Mucosa of gallbladder (tissue), 1 donor: Measurements from ENCODE around the gene HLA-DOB. TPM values are rescaled to one million over a fixed set of nuclear protein-coding genes. Genes with fewer than 3 reads are reported as not detected.
A peak's percentile ranks its signal among the peaks of the same experiment; 100 is the strongest.
"Not testable (repeated sequence)": the region's sequence is repeated elsewhere in the genome, so short reads cannot be mapped to it uniquely, and the experiment has no call there.

Source experiments
- DNase-seq: peaks from one replicate; pipeline ENCODE4 v3.0.0-alpha.2; 2020; ENCODE audit warnings: low spot score
- total RNA-seq: library from RNA; stranded (reverse); gene quantifications from one replicate; pipeline ENCODE4 v1.2.1, GENCODE V29; 2021
- donor health status: DM: no; HTN: no; CAD: no.

Gene HLA-DOB
- total RNA-seq, 1 donor from 2014 or later, result 0.69 TPM

DNA sequence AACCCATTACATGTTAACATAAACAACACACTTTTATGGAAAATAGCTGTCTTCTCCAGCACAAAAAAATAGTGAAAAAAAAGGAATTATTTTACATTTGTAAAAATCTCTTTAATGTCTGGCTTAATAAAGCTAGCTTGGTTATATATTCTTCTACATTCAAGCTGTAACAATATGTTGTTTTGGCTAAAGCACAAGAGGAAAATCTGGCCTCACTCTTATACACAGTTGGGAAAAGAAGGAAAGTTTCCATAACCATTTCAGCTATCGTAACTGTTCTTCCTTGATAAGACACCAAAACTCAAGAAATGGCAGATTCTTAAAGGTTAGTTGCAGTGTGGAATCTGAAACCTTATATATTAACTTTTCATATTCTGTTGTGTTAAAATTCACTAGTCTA is 7.6 kb downstream of the HLA-DOB start:
- no peak for DNase-seq

GRCh38 chr6:32807020-32807580 is 9.7 kb downstream of the HLA-DOB start:
- DNase-seq, result no peak

DNA sequence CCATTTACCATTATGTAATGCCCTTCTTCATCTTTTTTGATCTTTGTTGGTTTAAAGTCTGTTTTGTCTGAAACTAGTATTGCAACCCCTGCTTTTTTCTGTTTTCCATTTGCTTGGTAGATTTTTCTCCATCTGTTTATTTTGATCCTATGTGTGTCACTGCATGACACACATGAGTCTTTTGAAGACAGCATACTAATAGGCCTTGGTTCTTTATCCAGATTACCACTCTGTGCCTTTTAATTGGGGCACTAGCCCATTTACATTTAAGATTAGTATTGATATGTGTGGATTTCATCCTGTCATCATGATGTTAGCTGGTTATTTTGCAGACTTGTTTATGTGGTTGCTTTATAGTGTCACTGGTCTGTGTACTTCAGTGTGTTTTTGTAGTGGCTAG is 11.4 kb downstream of the HLA-DOB start:
- DNase-seq, result not testable (repeated sequence)

GRCh38 chr6:32803416-32803815 is 13.4 kb downstream of the HLA-DOB start:
- DNase-seq, result no peak

- DNase-seq, result no peak
Observed at GRCh38 chr6:32799740-32800139, 17.1 kb downstream of the HLA-DOB start.

- DNase-seq, result no peak
Observed at GRCh38 chr6:32799168-32799567, 17.6 kb downstream of the HLA-DOB start.

- peak; percentile 78 for DNase-seq
Observed at GRCh38 chr6:32796848-32797776, 19.7 kb downstream of the HLA-DOB start.

- no peak for DNase-seq
Observed at GRCh38 chr6:32794510-32794909, 22.3 kb downstream of the HLA-DOB start.

DNA sequence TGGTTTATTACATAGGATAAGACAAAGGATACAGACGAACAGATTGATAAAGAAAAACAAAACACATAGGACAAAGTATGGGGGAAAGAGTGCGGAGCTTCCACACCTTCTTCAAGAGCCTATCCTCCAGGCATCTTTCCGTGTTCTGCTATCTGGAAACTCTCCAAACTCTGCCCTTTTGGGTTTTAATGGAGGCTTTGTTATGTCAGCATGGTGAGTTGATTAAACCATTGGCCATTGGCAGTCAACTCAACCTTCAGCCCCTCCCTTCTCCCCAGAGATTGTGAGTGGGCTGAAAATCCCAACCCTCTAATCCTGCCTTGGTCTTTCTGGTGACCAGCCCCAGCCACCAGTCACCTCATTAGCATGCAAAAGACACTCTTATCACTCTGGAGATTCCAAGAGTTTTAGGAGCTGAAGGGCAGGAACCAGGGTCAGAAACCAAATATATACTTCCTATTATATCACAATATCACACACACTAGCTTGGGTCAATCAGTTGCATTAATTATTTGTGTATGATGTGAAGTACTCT is 23.8 kb downstream of the HLA-DOB start:
- DNase-seq, result no peak

GRCh38 chr6:32790306-32790705 is 26.5 kb downstream of the HLA-DOB start:
- no peak for DNase-seq

GRCh38 chr6:32785781-32786533 is 30.8 kb downstream of the HLA-DOB start:
- DNase-seq, result peak; percentile 49

GRCh38 chr6:32782923-32783322 is 33.9 kb downstream of the HLA-DOB start:
- not testable (repeated sequence) for DNase-seq

GRCh38 chr6:32779036-32779435 is 37.8 kb downstream of the HLA-DOB start:
- DNase-seq, result no peak

DNA sequence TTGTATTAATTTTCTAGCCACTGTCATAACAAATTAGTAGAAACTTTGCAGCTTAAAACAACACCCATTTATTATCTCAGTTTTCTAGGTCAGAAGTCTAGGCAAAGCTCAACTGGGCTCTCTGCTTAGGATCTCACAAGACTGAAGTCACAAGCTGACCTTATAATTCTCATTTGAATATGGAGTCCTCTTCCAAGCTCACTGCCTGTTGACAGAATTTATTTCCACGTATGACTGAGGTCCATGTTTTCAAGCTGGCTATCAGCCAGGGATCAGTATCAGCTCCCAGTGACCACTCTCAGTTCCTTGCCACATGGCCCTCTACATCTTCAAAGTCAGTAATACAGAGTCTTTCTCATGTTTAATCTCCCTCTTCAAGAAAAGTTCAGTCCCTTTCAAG is 41.7 kb downstream of the HLA-DOB start:
- DNase-seq, result no peak

- DNase-seq, result no peak
Observed at GRCh38 chr6:32774426-32774825, 42.4 kb downstream of the HLA-DOB start.

- DNase-seq, result no peak
Observed at GRCh38 chr6:32772656-32773055, 44.1 kb downstream of the HLA-DOB start.

DNA sequence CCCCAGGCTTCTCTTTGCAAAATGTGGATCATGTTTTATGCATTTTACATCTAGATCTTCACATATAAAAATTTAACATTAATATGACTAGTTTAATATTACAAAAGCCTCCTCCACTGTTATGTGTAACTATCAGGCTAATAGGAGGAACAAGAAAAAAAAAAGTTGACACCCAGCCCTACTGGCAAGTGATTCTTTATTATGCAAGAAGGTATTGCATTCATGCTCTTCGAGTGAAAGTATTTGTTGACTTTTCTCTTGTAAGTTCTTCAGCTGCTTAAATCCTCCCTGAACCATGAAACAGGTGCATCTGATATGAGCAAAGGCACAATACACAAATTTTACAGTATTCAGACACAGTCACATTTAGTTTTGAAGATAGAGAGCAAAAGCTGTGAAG is 52.8 kb downstream of the HLA-DOB start:
- no peak for DNase-seq

GRCh38 chr6:32763421-32763820 is 53.4 kb downstream of the HLA-DOB start, which contains the start of gene HLA-DQB2:
TSS of gene HLA-DQB2 (minus strand) at chr6:32763532. CDS start at chr6:32763470, 62 bp downstream.
- no peak for DNase-seq
